UCSD-AML1 (cell line): ENCODE data around the gene BIRC5.
A peak's percentile ranks its signal among the peaks of the same experiment; 100 is the strongest.
"Not testable (repeated sequence)": the region's sequence is repeated elsewhere in the genome, so short reads cannot be mapped to it uniquely, and the experiment has no call there.

ENCODE experiments used
- DNase-seq: peaks from one replicate; lab custom pipeline; 2025; ENCODE audit not compliant: unreplicated experiment; lab: John Stamatoyannopoulos, UW

Gene BIRC5

GRCh38 chr17:78214016-78214705 lies at the start of gene BIRC5:
BIRC5 (plus strand) TSS chr17:78214253; CDS start chr17:78214317, 64 bp downstream.
- DNase-seq, result peak; percentile 90

DNA sequence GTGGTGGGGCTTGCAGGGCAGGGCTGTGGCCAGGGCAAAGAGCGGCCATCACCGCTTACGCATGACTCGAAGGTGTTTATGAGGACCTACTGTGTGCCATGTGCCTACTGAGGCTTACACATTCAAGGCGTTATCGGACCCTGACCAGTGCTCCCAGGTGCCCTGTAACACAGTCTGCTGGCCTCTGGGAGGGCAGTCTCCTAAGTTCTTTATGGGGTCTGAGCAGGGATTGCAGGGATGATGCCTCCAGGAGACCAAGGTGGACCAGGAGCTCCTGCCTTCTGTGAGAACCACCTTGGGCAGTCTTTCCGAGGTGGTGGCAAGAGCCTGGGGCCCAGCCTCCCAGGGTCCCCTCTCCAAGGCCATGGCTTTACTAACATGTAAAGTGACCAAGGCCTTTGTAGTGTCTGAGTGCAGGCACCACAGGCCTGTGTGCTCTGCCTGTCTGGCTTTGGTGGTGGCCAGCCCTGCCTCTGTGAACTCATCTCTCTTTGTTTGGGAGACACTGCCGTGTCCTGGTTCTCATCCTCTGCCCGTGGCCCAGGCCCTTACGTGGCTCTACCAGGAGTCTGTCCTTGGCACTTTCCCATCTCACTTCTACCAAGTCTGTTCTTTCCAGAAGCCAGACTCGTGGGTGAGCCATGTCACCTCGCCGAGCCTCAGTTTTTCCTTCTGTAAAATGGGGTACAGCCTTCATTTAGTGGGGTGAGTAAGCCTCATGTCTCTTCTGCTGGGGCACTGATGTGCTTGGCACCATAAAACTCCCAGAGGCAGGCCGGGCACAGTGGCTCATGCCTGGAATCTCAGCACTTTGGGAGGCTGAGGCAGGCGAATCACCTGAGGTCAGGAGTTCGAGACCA lies 49.1 kb upstream of the BIRC5 start:
- no peak for DNase-seq

GRCh38 chr17:78166416-78166815 lies 47.6 kb upstream of the BIRC5 start:
- no peak for DNase-seq

DNA sequence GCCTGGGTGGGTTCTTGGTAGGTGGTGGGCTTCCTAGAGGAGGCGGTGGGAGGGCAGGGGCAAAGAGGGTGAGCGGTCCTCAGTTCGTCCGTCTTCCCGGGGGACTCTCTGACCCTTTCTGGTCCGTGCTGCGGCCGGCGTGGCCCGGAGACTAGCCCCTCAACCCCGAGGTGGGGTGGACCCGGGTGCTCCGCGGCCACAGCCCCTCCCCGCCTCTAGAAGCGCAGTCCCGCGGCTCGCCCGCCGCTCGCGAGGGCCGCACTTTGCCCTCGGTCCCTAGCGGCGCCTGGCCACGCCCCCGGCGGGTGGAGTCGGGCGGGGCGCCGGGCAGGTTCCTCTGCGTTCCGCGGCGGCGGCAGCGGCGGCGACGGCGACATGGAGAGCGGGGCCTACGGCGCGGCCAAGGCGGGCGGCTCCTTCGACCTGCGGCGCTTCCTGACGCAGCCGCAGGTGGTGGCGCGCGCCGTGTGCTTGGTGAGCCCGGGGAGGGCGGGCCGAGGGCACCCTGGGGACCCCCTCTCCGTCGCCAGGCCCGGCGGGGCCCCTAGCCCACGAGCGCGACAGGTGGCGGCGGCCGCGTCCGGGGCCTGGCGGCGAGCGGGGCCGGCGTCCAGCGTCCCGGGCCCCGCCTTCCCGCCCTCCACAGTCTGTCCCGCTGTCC lies 45.7 kb upstream of the BIRC5 start, which contains the start of gene SYNGR2:
Gene SYNGR2, plus strand, starts transcription at position 340 of the 661 bp plus-strand sequence. Its CDS starts 36 bp downstream, at position 376.
- peak; percentile 87 for DNase-seq

DNA sequence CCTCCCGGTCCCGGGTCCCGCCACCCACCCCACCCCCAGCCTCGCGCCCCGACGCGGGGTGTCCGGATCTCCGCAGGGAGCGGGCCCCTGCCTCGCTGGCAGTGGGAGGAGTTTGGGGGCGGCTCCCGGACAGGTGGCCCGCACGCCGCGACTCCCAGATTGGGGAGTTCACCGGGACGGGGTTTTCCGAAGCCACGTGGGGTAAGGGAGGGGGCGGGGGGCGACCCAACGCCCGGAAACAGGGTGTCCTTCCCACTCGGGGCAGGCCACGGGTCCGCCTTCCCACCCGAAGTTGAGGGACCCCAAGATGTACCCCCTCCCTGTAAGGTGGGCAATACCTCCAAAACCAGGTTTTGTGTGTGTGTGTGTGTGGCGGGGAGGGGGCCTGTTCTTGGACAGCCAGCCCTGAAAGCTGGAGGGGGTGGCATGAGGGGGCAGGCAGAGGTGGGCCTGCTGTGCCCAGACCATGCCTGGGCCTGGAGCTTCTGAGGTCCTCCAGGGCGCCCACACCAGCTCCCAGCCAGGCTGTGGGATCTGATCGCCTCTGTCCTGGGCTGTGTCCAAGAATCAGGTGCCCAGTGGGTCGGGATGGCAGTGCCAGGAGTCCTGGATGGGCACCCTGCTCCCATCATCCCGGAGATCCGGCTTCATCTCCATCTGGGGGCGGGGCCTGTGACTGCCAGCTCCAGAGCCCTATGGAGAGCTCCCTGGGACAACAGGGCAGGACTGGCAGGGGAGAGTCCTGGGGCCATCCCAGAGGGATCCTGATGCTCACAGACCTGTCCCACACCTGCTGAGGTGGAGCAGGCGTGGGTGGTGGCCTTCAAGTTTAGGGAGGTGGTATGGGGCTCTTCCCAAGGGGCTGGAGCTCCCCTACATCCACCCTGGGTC lies 44.9 kb upstream of the BIRC5 start:
- DNase-seq, result no peak

DNA sequence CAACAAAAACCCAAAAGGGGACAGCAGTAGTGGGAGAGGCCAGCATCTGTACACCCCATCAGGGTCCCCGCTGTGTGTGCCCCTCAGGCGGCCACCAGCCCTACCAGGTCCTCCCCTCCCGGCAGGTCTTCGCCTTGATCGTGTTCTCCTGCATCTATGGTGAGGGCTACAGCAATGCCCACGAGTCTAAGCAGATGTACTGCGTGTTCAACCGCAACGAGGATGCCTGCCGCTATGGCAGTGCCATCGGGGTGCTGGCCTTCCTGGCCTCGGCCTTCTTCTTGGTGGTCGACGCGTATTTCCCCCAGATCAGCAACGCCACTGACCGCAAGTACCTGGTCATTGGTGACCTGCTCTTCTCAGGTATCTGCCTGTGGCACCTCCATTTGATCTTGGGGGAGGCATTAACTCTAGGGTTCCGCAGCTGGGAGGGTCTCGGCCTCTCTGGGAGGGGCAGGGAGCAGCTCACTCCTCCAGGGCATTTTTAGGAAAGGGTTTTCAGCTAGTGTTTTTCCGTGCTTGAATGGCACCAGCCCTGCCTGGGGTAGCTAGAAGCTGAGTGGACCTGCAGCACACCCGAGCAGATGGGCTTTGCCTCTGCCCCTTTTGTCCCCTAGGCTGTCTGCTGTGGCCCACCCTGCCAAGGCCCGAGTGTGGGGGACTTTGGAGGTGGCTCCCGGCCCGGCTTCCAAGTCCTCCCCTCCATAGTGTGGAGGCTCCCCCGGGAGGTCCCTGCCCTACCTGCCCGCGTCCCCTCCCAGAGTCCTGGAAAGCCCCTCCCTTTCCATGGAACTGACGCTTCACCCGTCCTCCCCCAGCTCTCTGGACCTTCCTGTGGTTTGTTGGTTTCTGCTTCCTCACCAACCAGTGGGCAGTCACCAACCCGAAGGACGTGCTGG lies 43.1 kb upstream of the BIRC5 start:
- DNase-seq, result no peak

- not testable (repeated sequence) for DNase-seq
Measured at GRCh38 chr17:78171591-78172248, 42.3 kb upstream of the BIRC5 start.

- DNase-seq, result no peak
Measured at GRCh38 chr17:78172249-78173051, 41.6 kb upstream of the BIRC5 start.

GRCh38 chr17:78173097-78173715 lies 40.8 kb upstream of the BIRC5 start:
- no peak for DNase-seq

DNA sequence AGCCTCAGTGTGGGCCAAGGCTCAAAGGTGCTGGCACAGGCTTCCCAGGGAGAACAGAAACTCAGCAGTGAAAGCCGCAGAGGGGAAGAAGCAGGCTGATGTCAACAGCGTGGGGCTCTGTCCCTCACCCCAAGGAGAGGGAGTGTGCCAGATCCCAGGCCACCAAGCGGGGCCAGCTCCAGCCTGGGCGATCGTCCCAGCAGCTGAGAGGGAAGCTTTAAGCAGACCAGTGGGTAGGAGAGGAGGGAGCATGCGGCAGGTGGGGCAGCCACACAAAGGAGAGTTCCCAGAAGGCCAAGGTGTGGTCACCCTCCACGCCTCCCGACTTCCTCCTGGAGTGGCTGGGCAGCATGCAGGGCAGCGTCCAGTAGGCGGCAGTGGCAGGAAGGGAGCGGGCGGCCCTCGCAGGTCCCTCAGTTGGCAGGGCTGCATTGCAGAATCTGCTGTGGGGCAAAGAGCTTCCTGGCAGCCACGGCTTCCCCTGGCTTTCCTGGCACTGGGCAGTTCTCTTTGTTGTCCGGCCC lies 39.6 kb upstream of the BIRC5 start:
- DNase-seq, result no peak

DNA sequence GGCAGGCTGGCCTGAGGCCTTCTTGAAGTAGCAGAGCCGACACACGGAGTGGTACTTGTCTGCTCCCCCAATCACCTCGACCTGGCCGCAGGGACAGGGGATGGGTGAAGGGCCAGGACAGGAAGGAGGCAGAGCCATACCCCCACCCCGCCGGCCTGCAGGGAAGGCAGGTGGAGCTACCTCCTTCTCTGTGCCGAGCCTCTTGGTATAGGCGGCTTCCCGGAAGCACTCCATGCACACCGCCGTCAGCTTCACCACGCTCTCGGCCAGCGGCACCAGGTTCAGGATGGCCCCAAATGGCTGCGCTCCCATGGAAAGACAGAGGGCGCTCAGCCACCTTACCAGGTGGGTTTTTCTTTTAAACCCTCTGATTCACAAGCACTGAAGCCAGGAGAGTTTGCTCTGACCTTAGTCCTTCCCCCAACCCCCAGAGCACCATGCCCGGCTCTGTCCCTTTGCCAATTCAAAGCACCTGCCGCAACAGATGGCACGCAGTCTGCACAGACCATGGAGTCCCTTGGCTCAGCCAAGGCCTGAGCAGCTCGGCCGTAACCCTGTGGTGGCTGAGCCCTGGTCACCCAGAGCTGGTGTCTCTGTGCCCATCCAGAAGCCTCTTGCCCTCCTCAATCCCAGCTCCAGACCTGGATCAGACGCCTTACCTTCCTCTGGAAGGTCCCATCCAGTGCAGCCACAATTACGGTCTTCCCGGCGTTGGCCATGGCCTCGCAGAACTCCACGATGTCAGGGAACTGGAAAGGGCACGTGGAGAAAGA lies 39.0 kb upstream of the BIRC5 start:
- DNase-seq, result no peak

- no peak for DNase-seq
Measured at GRCh38 chr17:78175643-78175981, 38.4 kb upstream of the BIRC5 start.

DNA sequence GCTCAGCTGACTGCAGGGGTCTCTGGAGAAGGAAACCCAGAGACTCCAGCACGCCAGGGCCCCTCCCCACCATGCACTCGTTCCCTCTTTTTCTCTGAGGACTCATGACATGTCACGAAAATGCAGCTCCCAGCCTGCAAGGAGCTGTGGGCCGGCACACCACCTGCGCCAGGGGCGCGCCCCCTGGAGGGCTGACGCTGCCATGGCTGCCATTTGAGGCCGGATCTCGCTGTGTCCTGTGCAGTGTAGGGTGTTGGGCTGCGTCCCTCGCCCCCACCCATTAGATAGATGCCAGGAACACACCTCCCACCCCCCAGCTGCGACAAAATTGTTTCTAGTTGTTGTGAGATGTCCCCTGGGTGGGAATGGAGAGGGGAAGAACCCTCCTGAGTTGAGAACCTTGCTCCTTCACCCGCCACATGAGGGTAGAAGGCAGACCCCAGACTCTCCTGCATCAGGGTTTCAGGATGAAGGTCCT lies 37.5 kb upstream of the BIRC5 start:
- peak; percentile 68 for DNase-seq

- no peak for DNase-seq
Measured at GRCh38 chr17:78179372-78179771, 34.7 kb upstream of the BIRC5 start.

DNA sequence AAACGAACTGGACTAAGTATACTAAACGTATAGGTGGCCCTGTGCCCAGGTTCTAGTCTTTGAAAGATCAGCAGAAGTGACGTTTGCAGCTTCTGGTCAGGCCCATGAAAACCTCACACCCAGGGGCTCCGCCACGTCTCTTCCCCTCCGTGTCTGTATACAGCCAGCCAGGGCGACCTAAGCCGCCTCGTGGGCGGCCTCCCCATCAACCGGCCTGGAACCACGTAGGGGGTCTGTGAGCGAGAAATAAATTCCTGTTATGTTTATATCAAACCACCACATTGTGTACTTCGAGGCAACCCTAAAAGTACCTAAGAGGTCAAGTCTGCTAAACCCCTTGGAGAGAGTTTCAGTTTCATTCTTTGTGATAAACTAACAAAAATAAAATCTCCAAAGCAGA lies 34.0 kb upstream of the BIRC5 start:
- DNase-seq, result no peak

- no peak for DNase-seq
Measured at GRCh38 chr17:78180508-78180907, 33.5 kb upstream of the BIRC5 start.

DNA sequence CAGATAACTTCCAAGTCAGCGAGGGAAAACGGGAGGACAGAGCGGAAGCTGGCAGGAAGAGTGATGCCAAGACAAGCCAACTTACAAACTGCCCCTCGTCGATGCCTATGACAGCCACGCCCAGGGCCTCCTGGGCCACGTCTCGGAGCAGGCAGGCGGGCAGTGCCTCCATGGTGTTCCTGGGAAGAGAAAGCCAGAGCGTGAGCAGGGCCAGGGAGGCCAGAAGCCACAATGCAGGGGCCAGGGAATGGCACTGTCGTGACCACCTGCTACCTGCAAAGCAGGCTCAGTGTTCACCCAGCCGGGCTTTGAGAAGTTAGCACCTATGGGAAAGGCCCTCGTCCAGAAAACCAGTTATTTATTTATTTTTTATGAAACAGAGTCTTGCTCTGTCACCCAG lies 31.5 kb upstream of the BIRC5 start:
- DNase-seq, result no peak
